PC-9 (cell line): ENCODE results near the gene ST6GALNAC3.

Experiments
- EZH2 ChIP-seq: fragments of 200-600 bp; sonication (generic); IDR thresholded peaks from 2 replicates; pipeline ENCODE4 v1.8.0; 2017; ENCODE audit warnings: antibody characterized with exemption, low read depth
- TF ChIP-seq, protein P1 (sequence below): fragments of 200-600 bp; sonication (generic); conservative IDR thresholded peaks from 2 replicates; pipeline ENCODE4 v1.6.1; 2017; ENCODE audit warnings: mixed run types, antibody characterized with exemption, mild to moderate bottlenecking, moderate library complexity

DNA sequence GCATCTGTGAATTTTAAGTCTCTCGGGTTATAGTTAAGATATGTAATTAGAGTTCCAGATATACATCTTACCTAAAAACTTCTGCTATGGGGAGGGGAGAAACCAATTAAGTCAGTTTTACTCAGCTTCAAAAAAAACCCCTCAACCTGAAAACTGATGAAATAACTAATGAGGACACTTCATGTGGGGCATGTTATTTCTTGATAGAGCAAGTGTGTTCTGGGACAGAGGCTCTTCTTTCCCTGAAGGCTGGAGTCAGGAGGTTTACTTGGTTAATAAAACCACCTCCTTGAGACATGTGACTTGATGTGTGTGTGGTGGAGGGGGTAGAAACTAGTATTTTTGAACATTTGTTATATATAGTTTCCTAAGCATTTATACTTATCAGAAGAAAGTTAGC lies 479.7 kb downstream of the ST6GALNAC3 start:
- TF ChIP-seq, protein P1, sequence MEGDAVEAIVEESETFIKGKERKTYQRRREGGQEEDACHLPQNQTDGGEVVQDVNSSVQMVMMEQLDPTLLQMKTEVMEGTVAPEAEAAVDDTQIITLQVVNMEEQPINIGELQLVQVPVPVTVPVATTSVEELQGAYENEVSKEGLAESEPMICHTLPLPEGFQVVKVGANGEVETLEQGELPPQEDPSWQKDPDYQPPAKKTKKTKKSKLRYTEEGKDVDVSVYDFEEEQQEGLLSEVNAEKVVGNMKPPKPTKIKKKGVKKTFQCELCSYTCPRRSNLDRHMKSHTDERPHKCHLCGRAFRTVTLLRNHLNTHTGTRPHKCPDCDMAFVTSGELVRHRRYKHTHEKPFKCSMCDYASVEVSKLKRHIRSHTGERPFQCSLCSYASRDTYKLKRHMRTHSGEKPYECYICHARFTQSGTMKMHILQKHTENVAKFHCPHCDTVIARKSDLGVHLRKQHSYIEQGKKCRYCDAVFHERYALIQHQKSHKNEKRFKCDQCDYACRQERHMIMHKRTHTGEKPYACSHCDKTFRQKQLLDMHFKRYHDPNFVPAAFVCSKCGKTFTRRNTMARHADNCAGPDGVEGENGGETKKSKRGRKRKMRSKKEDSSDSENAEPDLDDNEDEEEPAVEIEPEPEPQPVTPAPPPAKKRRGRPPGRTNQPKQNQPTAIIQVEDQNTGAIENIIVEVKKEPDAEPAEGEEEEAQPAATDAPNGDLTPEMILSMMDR, result no peak
- no peak for TF ChIP-seq EZH2
